HS-5 (cell line): ENCODE measurements around the gene TMUB1.
"Not testable (repeated sequence)": the region's sequence is repeated elsewhere in the genome, so short reads cannot be mapped to it uniquely, and the experiment has no call there.

Source experiments
- DNase-seq: peaks from one replicate; pipeline ENCODE4 v3.0.0-alpha.2; 2012; ENCODE audit warnings: low read depth

TMUB1 gene

GRCh38 chr7:151053096-151053495, 30.2 kb downstream of the TMUB1 start:
- DNase-seq, result no peak

GRCh38 chr7:151051108-151051507, 32.2 kb downstream of the TMUB1 start:
- DNase-seq, result no peak

GRCh38 chr7:151048911-151049463, 34.3 kb downstream of the TMUB1 start:
- DNase-seq, result no peak

GRCh38 chr7:151047976-151048815, 35.1 kb downstream of the TMUB1 start, which contains the start of gene ASIC3:
Gene ASIC3, plus strand, starts transcription at chr7:151048531. Its CDS starts 355 bp downstream, at chr7:151048886.
- DNase-seq, result no peak

- no peak for DNase-seq
These were observed 36.4 kb downstream of the TMUB1 start for GRCh38 chr7:151046603-151047573.

GRCh38 chr7:151045967-151046366, 37.3 kb downstream of the TMUB1 start:
- DNase-seq, result no peak

GRCh38 chr7:151045262-151045661, 38.0 kb downstream of the TMUB1 start:
- no peak for DNase-seq

GRCh38 chr7:151043959-151044358, 39.3 kb downstream of the TMUB1 start:
- no peak for DNase-seq

GRCh38 chr7:151043449-151043848, 39.8 kb downstream of the TMUB1 start:
- not testable (repeated sequence) for DNase-seq

GRCh38 chr7:151040616-151041375, 42.5 kb downstream of the TMUB1 start:
- DNase-seq, result no peak

GRCh38 chr7:151039850-151040548, 43.3 kb downstream of the TMUB1 start:
- DNase-seq, result no peak

GRCh38 chr7:151038951-151039849, 44.1 kb downstream of the TMUB1 start:
- DNase-seq, result peak; percentile 84

- DNase-seq, result no peak
These were observed 47.4 kb downstream of the TMUB1 start for GRCh38 chr7:151035902-151036301.

GRCh38 chr7:151035026-151035717, 48.1 kb downstream of the TMUB1 start:
- no peak for DNase-seq

- no peak for DNase-seq
These were observed 48.8 kb downstream of the TMUB1 start for GRCh38 chr7:151034312-151035025.

GRCh38 chr7:151033864-151034249, 49.4 kb downstream of the TMUB1 start:
- no peak for DNase-seq

- DNase-seq, result no peak
These were observed 50.1 kb downstream of the TMUB1 start for GRCh38 chr7:151032936-151033863.
